Activated CD8-positive, alpha-beta memory T cell treated with anti-CD3 and anti-CD28 coated beads, Interleukin-2, amount 50 U/mL, for 48 hours (primary cell): Measurements from ENCODE around the gene HS6ST1.
"Not testable (repeated sequence)": the region's sequence is repeated elsewhere in the genome, so short reads cannot be mapped to it uniquely, and the experiment has no call there.

Experiments
- DNase-seq: peaks from one replicate; pipeline ENCODE4 v3.0.0-alpha.2; 2020

Gene HS6ST1

GRCh38 chr2:128266463-128266862, 52.2 kb downstream of the HS6ST1 start:
- DNase-seq = not testable (repeated sequence)

- DNase-seq = not testable (repeated sequence)
Observed at GRCh38 chr2:128265608-128265993, 53.1 kb downstream of the HS6ST1 start.

GRCh38 chr2:128264881-128265607, 53.6 kb downstream of the HS6ST1 start:
- no peak for DNase-seq

GRCh38 chr2:128263902-128264331, 54.8 kb downstream of the HS6ST1 start:
- DNase-seq = no peak

- no peak for DNase-seq
Observed at GRCh38 chr2:128262315-128263253, 56.1 kb downstream of the HS6ST1 start.

- DNase-seq = no peak
Observed at GRCh38 chr2:128261245-128262128, 57.2 kb downstream of the HS6ST1 start.

GRCh38 chr2:128260239-128261138, 58.2 kb downstream of the HS6ST1 start:
- DNase-seq = no peak

GRCh38 chr2:128259585-128259984, 59.1 kb downstream of the HS6ST1 start:
- DNase-seq = no peak

- no peak for DNase-seq
Observed at GRCh38 chr2:128258218-128258617, 60.5 kb downstream of the HS6ST1 start.

GRCh38 chr2:128252501-128252900, 66.2 kb downstream of the HS6ST1 start:
- no peak for DNase-seq

- DNase-seq = not testable (repeated sequence)
Observed at GRCh38 chr2:128252086-128252485, 66.6 kb downstream of the HS6ST1 start.

GRCh38 chr2:128250229-128251025, 68.2 kb downstream of the HS6ST1 start:
- no peak for DNase-seq

- DNase-seq = no peak
Observed at GRCh38 chr2:128249555-128249954, 69.1 kb downstream of the HS6ST1 start.

- no peak for DNase-seq
Observed at GRCh38 chr2:128245813-128246212, 72.9 kb downstream of the HS6ST1 start.

GRCh38 chr2:128241896-128242295, 76.8 kb downstream of the HS6ST1 start:
- DNase-seq = no peak

GRCh38 chr2:128237911-128238697, 80.6 kb downstream of the HS6ST1 start:
- peak; percentile 10 for DNase-seq

GRCh38 chr2:128237081-128237534, 81.6 kb downstream of the HS6ST1 start:
- DNase-seq = peak; percentile 3

- peak; percentile 46 for DNase-seq
Observed at GRCh38 chr2:128236491-128237035, 82.1 kb downstream of the HS6ST1 start.

GRCh38 chr2:128235581-128235980, 83.1 kb downstream of the HS6ST1 start:
- DNase-seq = peak; percentile 28

- no peak for DNase-seq
Observed at GRCh38 chr2:128234613-128235012, 84.1 kb downstream of the HS6ST1 start.
